Peyer's patch (tissue), 4 donors: ENCODE results near the gene NUDT22.

ENCODE experiments used
- POLR2A ChIP-seq, 2 donors: fragments of 450-650 bp; IDR thresholded peaks; one replicate each; pipeline ENCODE4 v1.5.1; 2017; ENCODE audit warnings: antibody characterized with exemption in 2 of 2, mild to moderate bottlenecking in 2 of 2, moderate library complexity in 2 of 2
- TF ChIP-seq, protein P1 (sequence below), 6 experiments: fragments of 450-650 bp in 4 of 6; fragments of 200-600 bp in 2 of 6; sonication (generic) in 1 of 6; IDR thresholded peaks; one replicate each; pipeline ENCODE4 v1.5.1; 2017 to 2019; ENCODE audit warnings: antibody characterized with exemption in 6 of 6, mild to moderate bottlenecking in 3 of 6, moderate library complexity in 1 of 6

DNA sequence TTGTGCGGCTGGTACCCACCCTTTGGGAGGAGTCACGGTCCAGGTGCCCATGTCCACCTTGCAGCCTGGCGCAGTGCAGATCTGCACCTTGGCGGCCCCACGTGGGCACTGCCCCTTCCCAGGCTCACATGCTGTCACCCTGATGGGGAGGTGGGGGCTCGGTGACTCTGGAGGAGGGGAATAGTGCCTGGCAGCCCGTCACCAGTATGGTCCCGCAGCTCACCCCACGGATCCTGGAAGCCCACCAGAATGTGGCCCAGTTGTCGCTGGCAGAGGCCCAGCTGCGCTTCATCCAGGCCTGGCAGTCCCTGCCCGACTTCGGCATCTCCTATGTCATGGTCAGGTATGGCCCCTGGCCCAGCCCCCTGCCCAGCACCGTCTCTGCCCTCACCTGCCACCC lies 5.3 kb upstream of the NUDT22 start:
- no peak for TF ChIP-seq POLR2A (IDR thresholded peaks at IDR 0.05)
- TF ChIP-seq, protein P1, sequence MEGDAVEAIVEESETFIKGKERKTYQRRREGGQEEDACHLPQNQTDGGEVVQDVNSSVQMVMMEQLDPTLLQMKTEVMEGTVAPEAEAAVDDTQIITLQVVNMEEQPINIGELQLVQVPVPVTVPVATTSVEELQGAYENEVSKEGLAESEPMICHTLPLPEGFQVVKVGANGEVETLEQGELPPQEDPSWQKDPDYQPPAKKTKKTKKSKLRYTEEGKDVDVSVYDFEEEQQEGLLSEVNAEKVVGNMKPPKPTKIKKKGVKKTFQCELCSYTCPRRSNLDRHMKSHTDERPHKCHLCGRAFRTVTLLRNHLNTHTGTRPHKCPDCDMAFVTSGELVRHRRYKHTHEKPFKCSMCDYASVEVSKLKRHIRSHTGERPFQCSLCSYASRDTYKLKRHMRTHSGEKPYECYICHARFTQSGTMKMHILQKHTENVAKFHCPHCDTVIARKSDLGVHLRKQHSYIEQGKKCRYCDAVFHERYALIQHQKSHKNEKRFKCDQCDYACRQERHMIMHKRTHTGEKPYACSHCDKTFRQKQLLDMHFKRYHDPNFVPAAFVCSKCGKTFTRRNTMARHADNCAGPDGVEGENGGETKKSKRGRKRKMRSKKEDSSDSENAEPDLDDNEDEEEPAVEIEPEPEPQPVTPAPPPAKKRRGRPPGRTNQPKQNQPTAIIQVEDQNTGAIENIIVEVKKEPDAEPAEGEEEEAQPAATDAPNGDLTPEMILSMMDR (IDR thresholded peaks at IDR 0.05) = no peak
